GM19372 (cell line): ENCODE data around the gene SPRYD3.
A peak's percentile ranks its signal among the peaks of the same experiment; 100 is the strongest.
"Not testable (repeated sequence)": the region's sequence is repeated elsewhere in the genome, so short reads cannot be mapped to it uniquely, and the experiment has no call there.

Source experiments
- ATAC-seq: cut with Tn5 transposase; IDR thresholded peaks from one replicate; pipeline ENCODE4 v1.9.1; 2021; ENCODE audit warnings: mild to moderate bottlenecking, low read depth, moderate library complexity; ENCODE audit not compliant: unreplicated experiment

SPRYD3 gene, protein sequence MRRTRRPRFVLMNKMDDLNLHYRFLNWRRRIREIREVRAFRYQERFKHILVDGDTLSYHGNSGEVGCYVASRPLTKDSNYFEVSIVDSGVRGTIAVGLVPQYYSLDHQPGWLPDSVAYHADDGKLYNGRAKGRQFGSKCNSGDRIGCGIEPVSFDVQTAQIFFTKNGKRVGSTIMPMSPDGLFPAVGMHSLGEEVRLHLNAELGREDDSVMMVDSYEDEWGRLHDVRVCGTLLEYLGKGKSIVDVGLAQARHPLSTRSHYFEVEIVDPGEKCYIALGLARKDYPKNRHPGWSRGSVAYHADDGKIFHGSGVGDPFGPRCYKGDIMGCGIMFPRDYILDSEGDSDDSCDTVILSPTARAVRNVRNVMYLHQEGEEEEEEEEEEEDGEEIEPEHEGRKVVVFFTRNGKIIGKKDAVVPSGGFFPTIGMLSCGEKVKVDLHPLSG

DNA sequence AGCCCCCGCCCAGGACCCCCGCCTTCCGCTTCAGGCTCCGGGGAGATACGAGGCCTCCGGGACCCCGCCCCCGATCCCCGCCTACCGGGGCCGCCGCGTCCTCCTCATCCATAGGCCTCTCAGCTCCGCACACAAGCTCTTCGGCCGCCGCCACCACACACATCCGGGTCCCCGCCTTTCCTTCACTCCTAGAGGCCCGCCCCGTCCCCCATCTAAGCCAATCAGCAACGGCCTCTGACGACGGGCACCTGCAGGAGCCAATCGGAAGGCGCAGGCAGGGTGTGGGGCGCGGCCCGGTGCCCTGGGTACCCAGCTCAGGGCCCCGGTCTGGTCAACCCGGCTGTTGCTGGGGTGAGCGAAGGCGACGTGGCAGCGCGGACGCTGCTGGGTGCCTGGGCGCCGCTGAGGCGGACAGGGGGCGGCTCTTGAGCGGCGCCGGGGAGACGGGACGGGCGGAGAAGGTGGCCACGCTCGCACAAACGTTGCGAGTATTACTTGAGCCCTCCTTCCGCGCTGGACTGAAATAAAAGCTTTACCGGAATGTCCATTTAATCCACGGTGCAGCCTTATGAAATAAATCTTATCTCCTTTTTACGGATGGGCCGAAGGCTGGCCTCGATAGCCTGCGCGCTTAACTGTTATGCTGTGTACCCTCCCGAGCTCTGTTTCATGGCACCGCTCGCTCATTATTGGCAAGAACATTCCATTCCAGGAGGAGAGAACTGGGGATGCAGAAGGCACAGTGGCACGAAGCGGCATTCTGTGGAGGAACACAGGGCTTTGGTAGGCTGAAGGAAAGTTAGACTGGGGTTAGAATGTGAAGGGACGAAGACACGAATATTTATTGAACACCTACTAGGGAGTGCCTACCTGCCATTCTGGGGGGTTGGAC is at the start of gene SPRYD3:
TSS of gene SPRYD3 (minus strand) at position 165 of the 892 bp plus-strand sequence. CDS start at position 108, 57 bp downstream.
- peak; percentile 98 for ATAC-seq

DNA sequence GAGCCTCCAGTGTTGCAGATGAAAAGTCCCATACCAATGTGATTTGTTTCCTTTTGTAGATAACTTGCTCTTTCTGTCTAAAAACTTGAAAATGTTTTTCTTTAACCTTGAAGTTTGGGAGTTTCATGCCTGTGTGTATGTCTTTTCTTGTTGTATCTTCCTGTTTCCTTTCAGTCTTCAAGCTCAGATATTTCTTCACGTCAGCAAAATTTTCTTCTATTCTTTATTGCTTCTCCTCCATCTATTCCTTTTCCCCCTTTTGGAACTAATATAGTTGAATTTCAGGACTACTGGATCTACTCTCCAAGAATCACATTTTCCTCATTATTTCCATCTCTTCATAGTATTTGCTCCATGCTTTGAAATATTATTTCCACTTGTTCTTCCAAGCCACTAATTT is 48.0 kb upstream of the SPRYD3 start:
- no peak for ATAC-seq

DNA sequence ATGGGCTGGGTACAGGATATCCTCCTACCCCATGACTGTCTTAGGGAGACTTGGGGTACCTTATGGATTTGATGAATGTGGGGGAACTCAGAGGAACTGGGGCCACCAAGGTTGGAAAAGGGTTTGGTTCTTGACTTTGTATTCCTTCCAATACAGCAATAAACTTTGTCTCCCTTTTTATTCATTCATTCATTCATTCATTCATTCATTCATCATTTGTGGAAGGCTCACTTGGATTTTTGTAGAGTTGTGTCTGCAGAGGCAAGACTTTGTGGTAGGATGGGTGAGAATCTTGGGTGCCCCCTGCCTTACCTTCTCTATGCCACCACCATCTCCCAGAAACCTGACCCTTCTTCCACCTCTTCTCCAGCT is 45.1 kb upstream of the SPRYD3 start:
- ATAC-seq, result no peak

DNA sequence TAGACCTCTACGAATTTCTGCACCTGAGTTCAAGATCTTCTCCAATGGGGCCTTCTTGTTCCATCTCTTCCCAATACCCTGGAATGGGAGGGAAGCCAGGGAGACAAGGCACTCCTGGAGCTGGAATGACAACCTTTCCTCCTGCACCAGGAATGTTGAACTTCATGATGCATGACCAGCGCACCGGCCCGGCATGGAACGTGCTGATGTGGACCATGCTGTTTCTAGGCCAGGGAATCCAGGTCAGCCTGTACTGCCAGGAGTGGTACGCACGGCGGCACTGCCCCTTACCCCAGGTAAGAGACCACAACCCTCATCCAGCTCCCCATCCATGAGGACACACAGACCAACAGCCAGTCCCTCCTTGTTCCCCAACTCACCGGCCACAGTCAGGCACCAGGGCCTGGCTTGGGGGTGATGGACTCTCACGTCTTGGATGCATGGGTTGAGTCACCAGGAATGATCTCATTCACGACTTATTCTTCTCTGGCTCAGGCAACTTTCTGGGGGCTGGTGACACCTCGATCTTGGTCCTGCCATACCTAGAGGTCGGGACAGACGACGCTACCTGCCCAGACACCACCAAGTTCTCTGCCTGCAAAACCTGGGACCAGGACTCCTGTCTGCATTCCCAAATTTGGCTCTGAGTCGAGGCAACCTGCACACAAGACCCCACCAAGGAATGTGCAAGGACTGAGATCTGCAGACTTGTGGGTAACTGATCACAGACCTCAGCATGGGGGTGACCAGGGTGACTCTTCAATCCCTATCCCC is 44.6 kb upstream of the SPRYD3 start:
- no peak for ATAC-seq

DNA sequence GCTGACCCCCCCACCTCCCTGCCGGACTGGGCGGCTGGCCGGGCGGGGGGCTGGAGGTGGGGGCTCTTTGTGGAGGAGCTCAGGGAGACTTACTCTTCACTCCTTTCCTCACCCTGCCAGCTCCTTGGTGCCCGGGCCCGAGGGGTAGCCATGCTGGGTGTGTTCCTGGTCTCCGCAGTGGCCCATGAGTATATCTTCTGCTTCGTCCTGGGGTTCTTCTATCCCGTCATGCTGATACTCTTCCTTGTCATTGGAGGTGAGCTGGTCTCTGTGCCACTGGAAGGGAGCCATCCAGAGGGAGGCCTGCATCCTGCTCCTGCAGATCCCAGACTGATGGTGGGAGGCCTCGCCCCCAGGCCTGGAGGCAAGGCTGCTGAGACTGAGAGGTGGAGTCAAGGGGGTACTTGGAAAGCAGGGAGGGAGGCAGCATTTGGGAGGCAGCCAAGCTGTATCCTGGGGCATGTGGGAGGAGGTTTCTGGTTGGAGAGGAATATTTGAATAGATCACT is 43.8 kb upstream of the SPRYD3 start:
- no peak for ATAC-seq

DNA sequence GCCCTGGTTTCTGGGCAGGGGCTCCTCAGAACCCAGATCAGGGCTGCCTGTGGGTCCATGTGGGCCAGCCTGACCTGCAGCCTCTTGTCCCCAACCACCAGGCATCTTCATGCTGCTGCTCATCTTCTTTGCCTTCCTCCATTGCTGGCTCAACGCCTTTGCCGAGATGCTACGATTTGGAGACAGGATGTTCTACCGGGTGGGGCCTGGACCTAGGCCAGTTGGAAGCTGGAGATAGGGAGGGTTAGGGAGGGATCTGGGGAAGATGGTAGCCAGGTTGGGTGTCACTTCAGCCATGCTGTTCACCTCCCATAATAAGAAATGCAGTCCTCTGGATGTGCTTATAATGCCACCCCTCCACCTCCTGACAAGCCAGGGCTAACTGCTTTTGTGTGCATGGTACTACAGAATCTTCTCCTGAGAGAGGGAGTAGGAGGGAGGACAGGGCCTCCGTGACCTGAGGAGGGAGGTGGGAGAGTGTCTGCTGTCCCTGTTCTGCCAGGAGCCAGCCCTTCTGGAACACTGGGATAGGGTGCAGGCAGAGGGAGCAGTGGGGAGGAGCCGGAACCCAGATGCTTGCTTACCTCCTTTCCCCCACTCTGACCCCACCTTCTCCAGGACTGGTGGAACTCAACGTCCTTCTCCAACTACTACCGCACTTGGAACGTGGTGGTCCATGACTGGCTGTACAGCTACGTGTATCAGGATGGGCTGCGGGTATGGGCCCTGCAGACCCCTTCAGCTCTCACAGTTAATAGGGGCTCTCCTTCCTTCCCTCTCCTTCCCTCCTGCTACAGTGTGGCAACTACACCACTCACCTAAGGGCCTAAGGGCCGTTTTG is 41.7 kb upstream of the SPRYD3 start:
- no peak for ATAC-seq

DNA sequence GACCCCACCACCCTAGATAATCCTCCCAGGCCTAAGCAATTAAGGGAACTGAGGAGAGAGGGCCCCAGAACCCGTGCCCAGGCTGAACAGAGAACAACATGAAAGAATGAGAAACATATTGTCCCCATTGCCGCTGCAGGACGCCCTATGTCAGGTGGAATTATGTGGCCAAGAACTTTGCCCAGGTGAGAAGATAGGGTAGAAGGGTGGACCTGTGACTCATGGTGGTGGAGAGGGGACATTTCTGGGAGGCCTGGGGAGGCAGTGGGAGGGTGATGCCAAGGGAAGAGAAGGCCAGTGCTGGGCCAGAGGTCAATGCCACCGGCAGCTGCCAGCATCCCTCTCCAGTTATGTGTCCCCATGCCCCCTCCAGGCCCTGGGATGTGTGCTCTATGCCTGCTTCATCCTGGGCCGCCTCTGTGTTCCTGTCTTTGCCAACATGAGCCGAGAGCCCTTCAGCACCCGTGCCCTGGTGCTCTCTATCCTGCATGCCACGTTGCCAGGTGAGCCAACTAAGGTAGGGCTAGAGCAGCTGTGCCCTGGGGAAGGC is 39.6 kb upstream of the SPRYD3 start:
- ATAC-seq, result no peak

DNA sequence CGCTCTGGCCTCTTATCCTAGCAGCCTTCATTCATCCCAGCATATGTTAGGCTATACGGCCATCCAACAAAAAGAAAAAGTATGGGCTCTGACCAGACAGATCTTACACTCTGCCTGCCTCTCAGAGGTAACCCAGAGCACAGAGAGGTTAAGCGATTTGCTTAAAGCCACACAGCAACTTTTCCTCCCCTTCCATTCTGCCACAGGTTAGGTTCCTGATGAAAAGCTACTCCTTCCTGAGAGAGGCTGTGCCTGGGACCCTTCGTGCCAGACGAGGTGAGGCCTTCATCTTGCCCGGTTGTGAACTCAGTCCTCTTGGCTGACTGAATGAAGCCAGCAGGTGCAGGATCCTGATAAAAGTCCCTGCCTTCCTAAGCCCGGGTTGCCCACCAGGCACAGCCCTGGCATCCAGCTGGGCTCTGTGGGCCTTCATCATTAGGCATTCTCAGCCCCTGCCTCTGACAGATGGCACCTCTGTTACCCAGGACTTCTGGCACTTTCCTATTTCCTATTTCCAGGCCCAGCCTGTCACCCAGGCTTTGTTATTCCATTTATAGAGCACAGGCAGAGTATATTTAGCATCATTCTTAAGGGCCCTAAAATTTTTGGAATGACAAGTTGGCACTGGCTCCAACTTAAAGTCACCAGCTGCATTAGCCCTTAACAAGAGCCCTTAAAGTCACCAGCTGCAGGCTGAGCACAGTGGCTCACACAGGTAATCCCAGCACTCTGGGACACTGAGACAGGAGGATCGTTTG is 36.9 kb upstream of the SPRYD3 start:
- ATAC-seq, result no peak

DNA sequence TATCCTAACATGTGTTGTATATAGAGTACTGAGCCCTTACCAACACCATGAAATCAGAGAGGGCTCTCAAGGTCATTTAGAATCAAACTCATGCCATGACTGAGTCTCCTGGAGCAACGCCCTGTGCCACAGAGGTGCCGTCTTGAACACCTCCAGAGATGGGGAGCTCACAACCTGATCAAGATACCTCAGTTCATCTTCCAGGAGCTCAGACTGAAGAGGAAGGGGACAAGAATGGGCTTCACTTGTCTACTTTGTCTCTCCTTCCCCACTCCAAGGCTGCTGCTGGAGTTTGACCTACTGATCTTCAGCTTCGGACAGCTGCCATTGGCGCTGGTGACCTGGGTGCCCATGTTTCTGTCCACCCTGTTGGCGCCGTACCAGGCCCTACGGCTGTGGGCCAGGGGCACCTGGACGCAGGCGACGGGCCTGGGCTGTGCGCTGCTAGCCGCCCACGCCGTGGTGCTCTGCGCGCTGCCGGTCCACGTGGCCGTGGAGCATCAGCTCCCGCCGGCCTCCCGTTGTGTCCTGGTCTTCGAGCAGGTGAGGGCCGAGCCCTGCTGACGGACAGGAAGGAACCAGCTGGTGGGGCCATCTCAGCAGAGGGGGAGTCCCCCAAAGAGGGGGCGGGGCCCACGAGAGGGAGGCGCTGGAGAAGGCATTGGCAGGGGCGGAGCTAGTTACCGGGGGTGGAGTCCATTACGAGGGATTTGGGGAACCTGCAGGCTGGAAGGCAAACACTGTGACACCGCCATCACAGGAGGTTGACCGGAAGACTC is 36.1 kb upstream of the SPRYD3 start:
- ATAC-seq, result no peak

DNA sequence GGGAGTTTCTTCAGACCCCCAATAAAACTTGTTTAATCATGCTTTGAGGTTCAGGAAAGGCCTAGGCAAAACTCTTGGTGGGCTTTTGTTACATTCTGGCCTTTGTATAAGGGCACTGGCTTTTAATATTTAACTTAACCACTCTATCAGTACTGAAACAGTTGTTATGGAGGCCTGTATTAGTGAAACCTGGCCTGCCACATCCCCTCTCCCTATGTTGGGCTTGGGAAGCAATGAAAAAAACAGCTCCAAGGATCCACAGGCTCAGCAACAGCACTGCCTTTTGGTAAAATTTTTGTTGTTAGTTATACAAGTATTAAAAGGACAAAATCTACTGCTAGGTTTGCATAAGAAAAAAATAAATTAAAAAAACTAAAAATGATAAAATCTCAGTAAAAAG is 34.8 kb upstream of the SPRYD3 start:
- no peak for ATAC-seq

DNA sequence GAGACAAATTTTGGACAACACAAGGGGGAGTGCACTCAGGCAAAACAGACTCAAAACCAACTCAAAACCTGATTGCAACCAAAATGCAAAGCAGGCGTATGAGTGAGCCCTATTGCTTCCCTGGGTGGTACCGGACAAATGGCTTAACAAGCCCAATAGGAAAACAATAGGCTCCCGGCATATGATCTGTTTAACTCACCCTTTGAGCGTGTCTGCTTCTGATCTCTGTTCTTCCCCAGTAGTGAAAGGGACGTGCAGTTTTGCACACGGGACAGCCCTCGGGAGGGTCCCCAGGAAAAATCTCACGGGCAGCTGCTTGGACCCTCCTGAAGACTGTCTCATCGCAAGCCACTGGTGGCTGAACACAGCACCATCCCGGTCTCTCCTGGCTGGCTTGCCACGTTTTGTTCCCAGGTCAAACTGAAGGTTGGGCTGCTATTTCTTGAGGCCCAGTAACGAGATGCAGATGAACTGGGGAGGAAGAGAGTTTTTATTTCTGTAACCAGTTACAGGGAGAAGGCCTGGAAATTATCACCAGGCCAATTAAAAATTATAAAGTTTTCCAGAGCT is 34.0 kb upstream of the SPRYD3 start:
- ATAC-seq, result no peak

DNA sequence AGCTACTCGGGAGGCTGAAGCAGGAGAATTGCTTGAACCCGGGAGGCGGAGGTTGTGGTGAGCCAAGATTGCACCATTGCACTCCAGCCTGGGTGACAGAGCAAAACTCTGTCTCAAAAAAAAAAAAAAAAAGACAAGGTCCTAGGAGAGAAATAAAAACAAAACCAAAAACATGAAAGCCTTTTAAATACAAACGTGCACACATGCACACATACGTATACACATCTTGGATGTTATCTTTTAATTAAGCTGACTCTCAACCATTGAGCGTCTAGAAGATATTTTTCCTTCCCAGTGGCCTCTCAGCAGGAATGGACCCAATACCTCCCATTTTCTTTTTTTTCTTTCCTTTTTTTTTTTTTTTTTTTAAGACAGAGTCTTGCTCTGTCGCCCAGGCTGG is 33.2 kb upstream of the SPRYD3 start:
- not testable (repeated sequence) for ATAC-seq

DNA sequence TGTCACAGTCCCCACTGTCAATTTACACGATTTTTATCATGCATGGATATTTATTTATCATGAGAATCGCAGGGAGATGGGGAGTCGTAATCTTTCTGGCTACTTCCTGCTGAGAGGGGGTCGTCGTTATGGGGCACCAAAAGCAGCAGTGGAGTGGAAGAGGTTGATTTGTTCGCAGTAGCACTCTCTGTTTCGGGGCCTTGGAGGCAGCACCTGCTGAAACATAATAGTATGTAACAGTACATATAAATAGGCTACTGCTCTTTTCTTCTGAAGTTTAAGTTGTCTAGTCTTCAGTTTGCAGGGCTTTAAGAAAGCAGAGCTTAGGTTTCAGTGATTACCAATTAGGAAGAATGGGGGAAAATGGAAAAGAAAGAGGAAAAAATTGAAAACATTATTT is 27.9 kb upstream of the SPRYD3 start:
- ATAC-seq, result no peak

DNA sequence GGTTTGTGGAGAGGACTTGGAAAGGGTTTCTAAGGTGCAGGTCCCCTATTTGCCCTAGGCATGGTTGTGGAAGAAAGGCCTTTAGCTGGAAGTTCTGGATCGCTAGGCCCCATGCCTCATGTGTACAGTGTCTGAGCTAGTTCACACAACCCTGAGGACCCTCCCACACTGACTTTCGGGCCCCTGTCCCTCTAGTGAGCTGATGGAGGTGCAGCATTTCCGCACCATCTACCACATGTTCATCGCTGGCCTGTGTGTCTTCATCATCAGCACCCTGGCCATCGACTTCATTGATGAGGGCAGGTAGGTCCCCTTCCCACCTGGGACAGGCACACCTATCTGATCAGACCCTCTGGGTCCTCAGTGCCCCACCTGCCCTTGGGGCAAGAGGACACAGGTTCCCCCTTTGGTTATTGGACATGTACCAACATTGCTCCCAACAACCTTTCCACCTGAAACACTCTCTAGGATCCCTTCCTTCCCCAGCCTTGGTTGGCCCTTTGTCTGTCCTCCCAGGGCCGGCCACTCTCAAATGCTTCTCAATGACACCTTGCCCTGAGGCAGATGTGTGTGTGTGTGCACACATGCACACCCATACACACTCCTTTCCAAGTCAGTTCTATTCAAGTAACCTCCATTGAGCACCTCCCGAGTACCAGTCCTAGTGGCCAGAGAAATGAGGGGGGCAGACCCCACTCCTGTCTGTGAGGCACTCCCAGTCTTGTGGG is 26.7 kb upstream of the SPRYD3 start:
- no peak for ATAC-seq

DNA sequence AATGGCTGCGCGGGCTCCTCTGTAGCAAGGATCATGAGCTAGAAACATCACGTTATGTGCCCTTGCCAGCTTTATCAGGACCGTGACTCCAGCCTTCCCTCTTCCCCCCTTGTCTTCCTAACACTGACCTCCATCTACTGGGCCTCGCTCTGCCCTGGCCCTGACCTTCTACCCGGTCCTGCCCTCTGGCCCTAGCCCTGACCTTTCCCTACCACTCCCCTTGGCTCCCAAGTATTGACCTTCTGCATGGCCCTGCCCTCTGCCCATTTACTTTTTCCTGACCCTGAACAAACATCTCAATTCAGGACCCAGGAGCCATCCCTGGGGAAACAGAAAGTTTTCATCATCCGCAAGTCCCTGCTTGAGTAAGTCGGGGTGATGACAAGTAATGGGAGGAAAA is 26.1 kb upstream of the SPRYD3 start:
- no peak for ATAC-seq

DNA sequence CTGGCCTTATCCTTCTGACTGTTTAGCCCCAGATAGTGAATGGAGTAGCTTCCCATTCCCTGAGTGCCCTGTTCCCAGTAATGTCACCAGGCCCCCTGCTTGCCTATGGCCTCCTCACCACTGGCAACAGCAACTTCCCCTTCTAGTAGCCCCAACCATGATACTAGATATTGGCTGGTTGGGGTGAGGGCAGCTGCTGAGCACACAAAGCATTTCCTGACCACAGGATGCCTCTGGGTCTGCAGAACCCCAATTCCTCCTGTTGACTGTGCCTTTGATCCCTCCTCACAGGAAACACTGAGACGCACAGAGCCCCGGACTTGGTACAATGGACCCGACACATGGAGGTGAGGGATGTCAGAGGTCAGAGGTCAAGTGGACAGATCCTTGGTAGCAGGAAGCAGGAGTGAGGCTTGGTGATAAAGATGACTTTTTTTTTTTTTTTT is 24.7 kb upstream of the SPRYD3 start:
- no peak for ATAC-seq
